H9 (cell line): ENCODE results near the gene PPP1R26. TPM values are rescaled to one million over a fixed set of nuclear protein-coding genes. Genes with fewer than 3 reads are reported as not detected.

Experiments
- DNase-seq: peaks from one replicate; pipeline ENCODE4 v3.0.0-alpha.2; 2017
- H2AFZ ChIP-seq: one replicate; pipeline ENCODE4 v1.6.1; 2013; ENCODE audit warnings: mild to moderate bottlenecking, low read length, control low read depth, moderate library complexity
- H2AK5ac ChIP-seq: 2 replicates; pipeline ENCODE4 v1.6.1; 2013; ENCODE audit warnings: low read length, control low read depth, mixed read lengths; ENCODE audit not compliant: insufficient read length
- H2BK120ac ChIP-seq: one replicate; pipeline ENCODE4 v1.6.1; 2013; ENCODE audit warnings: low read depth, mild to moderate bottlenecking, low read length, control low read depth, inconsistent platforms; ENCODE audit not compliant: poor library complexity, severe bottlenecking
- H2BK12ac ChIP-seq: 2 replicates; pipeline ENCODE4 v1.6.1; 2013; ENCODE audit warnings: low read length, control low read depth, mixed read lengths, low read depth; ENCODE audit not compliant: insufficient read length
- H2BK15ac ChIP-seq: 2 replicates; pipeline ENCODE4 v1.6.1; 2013; ENCODE audit warnings: low read depth, low read length, control low read depth
- H2BK20ac ChIP-seq: one replicate; pipeline ENCODE4 v1.6.1; 2013; ENCODE audit warnings: low read depth, mild to moderate bottlenecking, low read length, control low read depth, inconsistent platforms; ENCODE audit not compliant: poor library complexity, severe bottlenecking
- H2BK5ac ChIP-seq: 2 replicates; pipeline ENCODE4 v1.6.1; 2013; ENCODE audit warnings: low read length, control low read depth, mixed read lengths; ENCODE audit not compliant: insufficient read length
- H3K14ac ChIP-seq: 2 replicates; pipeline ENCODE4 v1.6.1; 2013; ENCODE audit warnings: low read length, control low read depth; ENCODE audit not compliant: insufficient read depth
- H3K18ac ChIP-seq: 2 replicates; pipeline ENCODE4 v1.6.1; 2013; ENCODE audit warnings: low read depth, mild to moderate bottlenecking, mixed read lengths, low read length, control low read depth; ENCODE audit not compliant: insufficient read length
- H3K23ac ChIP-seq: 2 replicates; pipeline ENCODE4 v1.6.1; 2013; ENCODE audit warnings: low read length, control low read depth, mixed read lengths, low read depth; ENCODE audit not compliant: insufficient read length
- H3K23me2 ChIP-seq: 2 replicates; pipeline ENCODE4 v1.6.1; 2013; ENCODE audit warnings: low read depth, mild to moderate bottlenecking, mixed read lengths, low read length, control low read depth; ENCODE audit not compliant: insufficient read length, poor library complexity, severe bottlenecking
- H3K27ac ChIP-seq: 2 replicates; pipeline ENCODE4 v1.5.1; 2013; ENCODE audit warnings: low read length, control low read depth, mixed read lengths, low read depth; ENCODE audit not compliant: insufficient read length
- H3K27me3 ChIP-seq: 2 replicates; pipeline ENCODE4 v1.6.1; 2013; ENCODE audit warnings: low read length, control low read depth, inconsistent platforms; ENCODE audit not compliant: insufficient read depth
- H3K4ac ChIP-seq: 2 replicates; pipeline ENCODE4 v1.6.1; 2013; ENCODE audit warnings: low read depth, mild to moderate bottlenecking, control low read depth, inconsistent platforms, low read length, moderate library complexity
- H3K4me1 ChIP-seq: 2 replicates; pipeline ENCODE4 v1.6.1; 2013; ENCODE audit warnings: low read length, control low read depth, inconsistent platforms; ENCODE audit not compliant: insufficient read depth
- H3K4me2 ChIP-seq: 2 replicates; pipeline ENCODE4 v1.6.1; 2013; ENCODE audit warnings: low read length, control low read depth, mixed read lengths; ENCODE audit not compliant: insufficient read length, insufficient read depth
- H3K56ac ChIP-seq: 2 replicates; pipeline ENCODE4 v1.6.1; 2013; ENCODE audit warnings: low read depth, mild to moderate bottlenecking, mixed read lengths, low read length, control low read depth; ENCODE audit not compliant: insufficient read length
- H3K79me1 ChIP-seq: 2 replicates; pipeline ENCODE4 v1.6.1; 2013; ENCODE audit warnings: low read depth, mild to moderate bottlenecking, moderate library complexity, low read length, control low read depth, inconsistent platforms; ENCODE audit not compliant: insufficient read depth, poor library complexity, severe bottlenecking
- H3K79me2 ChIP-seq: 2 replicates; pipeline ENCODE4 v1.6.1; 2013; ENCODE audit warnings: low read length, control low read depth, inconsistent platforms; ENCODE audit not compliant: insufficient read depth
- H3K9ac ChIP-seq: 2 replicates; pipeline ENCODE4 v1.6.1; 2013; ENCODE audit warnings: low read length, control low read depth, mixed read lengths; ENCODE audit not compliant: insufficient read length; ENCODE audit errors: extremely low read depth
- H3K9me3 ChIP-seq: one replicate; pipeline ENCODE4 v1.6.1; 2013; ENCODE audit warnings: low read depth, low read length, inconsistent platforms; ENCODE audit not compliant: control insufficient read depth
- H3T11ph ChIP-seq: one replicate; pipeline ENCODE4 v1.6.1; 2013; ENCODE audit warnings: mild to moderate bottlenecking, low read length, control low read depth, inconsistent platforms
- H4K20me1 ChIP-seq: one replicate; pipeline ENCODE4 v1.6.1; 2013; ENCODE audit not compliant: control insufficient read depth, insufficient read length, insufficient read depth
- H4K5ac ChIP-seq: 2 replicates; pipeline ENCODE4 v1.6.1; 2013; ENCODE audit warnings: low read depth, mild to moderate bottlenecking, mixed read lengths, low read length, control low read depth; ENCODE audit not compliant: insufficient read length
- H4K8ac ChIP-seq: replicated peaks from 2 replicates; pipeline ENCODE4 v1.6.1; 2013; ENCODE audit warnings: low read length, control low read depth, mixed read lengths, low read depth; ENCODE audit not compliant: insufficient read length
- H4K91ac ChIP-seq: 2 replicates; pipeline ENCODE4 v1.6.1; 2013; ENCODE audit warnings: low read depth, mild to moderate bottlenecking, moderate library complexity, mixed read lengths, low read length, control low read depth; ENCODE audit not compliant: insufficient read length
- H3K27ac Mint-ChIP-seq, 3 experiments: 2 replicates in 2 of 3; 3 replicates in 1 of 3; pipeline ENCODE4 v1.8.0; 2020 to 2021; ENCODE audit warnings: mixed read lengths in 3 of 3, mild to moderate bottlenecking in 1 of 3, moderate library complexity in 1 of 3
- H3K27me3 Mint-ChIP-seq: 2 replicates; pipeline ENCODE4 v1.8.0; 2021; ENCODE audit warnings: low read depth, mild to moderate bottlenecking, moderate library complexity, mixed read lengths
- H3K36me3 Mint-ChIP-seq, 3 experiments: 2 replicates in 2 of 3; 3 replicates in 1 of 3; pipeline ENCODE4 v1.8.0; 2020 to 2021; ENCODE audit warnings: low read depth in 3 of 3, mixed read lengths in 3 of 3; ENCODE audit not compliant: insufficient read depth in 1 of 3
- H3K4me1 Mint-ChIP-seq, 2 experiments: 2 replicates each; pipeline ENCODE4 v1.8.0; 2020; ENCODE audit warnings: mixed read lengths in 2 of 2
- H3K4me3 Mint-ChIP-seq, 2 experiments: 2 replicates in 1 of 2; 3 replicates in 1 of 2; pipeline ENCODE4 v1.8.0; 2020 to 2021; ENCODE audit warnings: mild to moderate bottlenecking in 2 of 2, mixed read lengths in 2 of 2, moderate library complexity in 1 of 2
- H3K9me3 Mint-ChIP-seq, 2 experiments: 2 replicates in 1 of 2; 3 replicates in 1 of 2; pipeline ENCODE4 v1.8.0; 2020; ENCODE audit warnings: mild to moderate bottlenecking in 2 of 2, mixed read lengths in 2 of 2, moderate library complexity in 1 of 2
- CTCF ChIP-seq: fragments of 200-600 bp; sonication (generic); conservative IDR thresholded peaks from 3 replicates; pipeline ENCODE4 v1.8.0; 2021; ENCODE audit warnings: antibody characterized with exemption, mild to moderate bottlenecking
- whole genome bisulfite sequencing: extraction: QIAGEN DNeasy Blood & Tissue Kit; methylation state at CpG from one replicate; pipeline ENCODE4 v1.1.7; 2013; ENCODE audit warnings: missing lambda C conversion rate, low lambda C conversion rate, mixed read lengths; ENCODE audit not compliant: insufficient read length; ENCODE audit errors: extremely low coverage; 5-methylcytosine and 5-hydroxymethylcytosine counted together
- total RNA-seq: library from RNA; stranded (reverse); gene quantifications from 2 replicates; pipeline ENCODE4 v1.2.1, GENCODE V29; 2021

The PPP1R26 gene
- total RNA-seq, 1 experiment from 2014 or later, result 38.0 TPM

- no peaks in the 10 kb centered on the region; the same call in 1 of the 2 replicates for H3K4me1 ChIP-seq
- no peak for TF ChIP-seq CTCF
- H2BK12ac ChIP-seq, result no peak overlapping the region
- H2BK5ac ChIP-seq, result no peak overlapping the region
- DNase-seq, result no peak
- H3K79me2 ChIP-seq, result no peaks in the 10 kb centered on the region; the same call in 1 of the 2 replicates
- Mint-ChIP-seq H3K27me3 (no peaks in the 10 kb centered on the region; the same call in 1 of the 2 replicates), H3K27ac (no peak overlapping the region), H3K9me3 (no peaks in the 10 kb centered on the region), H3K36me3 (peaks cover 18 to 49% (median 45%) of the 10 kb centered on the region in 3 experiments), H3K4me3 (peak overlapping the region in 1 of 2 experiments; percentile 50; a peak in 2 of 5 replicates), H3K4me1 (peaks cover 5 to 10% of the 10 kb centered on the region in 2 experiments; a peak in 3 of 4 replicates)
- WGBS, result no CpG with 5 or more reads among the region's 8 CpGs
- H3K27me3 ChIP-seq, result no peaks in the 10 kb centered on the region
- peaks cover 3% of the 10 kb centered on the region for H3K79me1 ChIP-seq
- no peak overlapping the region for H3K56ac ChIP-seq
- no peak overlapping the region for H2BK120ac ChIP-seq
- H2AK5ac ChIP-seq, result no peak overlapping the region
- H3K4me2 ChIP-seq, result no peak overlapping the region
- H3T11ph ChIP-seq, result no peak overlapping the region
- no peak overlapping the region for H3K14ac ChIP-seq
- peaks cover 6% of the 10 kb centered on the region for H3K23me2 ChIP-seq
- no peak overlapping the region for H4K5ac ChIP-seq
- H2BK20ac ChIP-seq, result no peak overlapping the region
- H4K20me1 ChIP-seq, result no peaks in the 10 kb centered on the region
- H3K27ac ChIP-seq, result no peak overlapping the region
- no peak overlapping the region for H3K9ac ChIP-seq
- H3K18ac ChIP-seq, result no peak overlapping the region
- H2BK15ac ChIP-seq, result no peak overlapping the region
- no peak overlapping the region for H4K8ac ChIP-seq
- no peak overlapping the region for H3K23ac ChIP-seq
- H2AFZ ChIP-seq, result no peak overlapping the region
- no peak overlapping the region for H4K91ac ChIP-seq
- no peaks in the 10 kb centered on the region for H3K9me3 ChIP-seq
- H3K4ac ChIP-seq, result no peak overlapping the region
Observed at GRCh38 chr9:135482015-135482754, 2.6 kb downstream of the PPP1R26 start.
